A673 (cell line): Measurements from ENCODE around the gene KYAT1.

Experiments used
- EZH2 ChIP-seq: fragments of 200-600 bp; sonication (generic); IDR thresholded peaks from 2 replicates; pipeline ENCODE4 v1.6.1; 2017; ENCODE audit warnings: borderline replicate concordance, low read depth, mild to moderate bottlenecking, mixed read lengths, antibody characterized with exemption, low read length; ENCODE audit not compliant: poor library complexity, severe bottlenecking
- TF ChIP-seq, protein P1 (sequence below): fragments of 300-800, 200-600 bp; sonication (generic); conservative IDR thresholded peaks from 2 replicates; pipeline ENCODE4 v1.5.1; 2017; ENCODE audit warnings: low read depth, mild to moderate bottlenecking, antibody characterized with exemption, low read length, moderate library complexity, mixed read lengths

GRCh38 chr9:128829477-128830251 lies 52.1 kb downstream of the KYAT1 start, which contains the start of gene SPOUT1:
- TF ChIP-seq, protein P1, sequence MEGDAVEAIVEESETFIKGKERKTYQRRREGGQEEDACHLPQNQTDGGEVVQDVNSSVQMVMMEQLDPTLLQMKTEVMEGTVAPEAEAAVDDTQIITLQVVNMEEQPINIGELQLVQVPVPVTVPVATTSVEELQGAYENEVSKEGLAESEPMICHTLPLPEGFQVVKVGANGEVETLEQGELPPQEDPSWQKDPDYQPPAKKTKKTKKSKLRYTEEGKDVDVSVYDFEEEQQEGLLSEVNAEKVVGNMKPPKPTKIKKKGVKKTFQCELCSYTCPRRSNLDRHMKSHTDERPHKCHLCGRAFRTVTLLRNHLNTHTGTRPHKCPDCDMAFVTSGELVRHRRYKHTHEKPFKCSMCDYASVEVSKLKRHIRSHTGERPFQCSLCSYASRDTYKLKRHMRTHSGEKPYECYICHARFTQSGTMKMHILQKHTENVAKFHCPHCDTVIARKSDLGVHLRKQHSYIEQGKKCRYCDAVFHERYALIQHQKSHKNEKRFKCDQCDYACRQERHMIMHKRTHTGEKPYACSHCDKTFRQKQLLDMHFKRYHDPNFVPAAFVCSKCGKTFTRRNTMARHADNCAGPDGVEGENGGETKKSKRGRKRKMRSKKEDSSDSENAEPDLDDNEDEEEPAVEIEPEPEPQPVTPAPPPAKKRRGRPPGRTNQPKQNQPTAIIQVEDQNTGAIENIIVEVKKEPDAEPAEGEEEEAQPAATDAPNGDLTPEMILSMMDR: no peak
- no peak for TF ChIP-seq EZH2
